Measurements from ENCODE around the gene INS.

INS gene

GRCh38 chr11:2163428-2163978, 2.5 kb upstream of the INS start:
- TF ChIP-seq CTCF (IDR thresholded peaks at IDR 0.05; ENCODE audit: control insufficient read depth, insufficient read depth, low read depth, low read length, missing control alignments): no peak
- DNase-seq (ENCODE audit: low read depth): no peak
- no peak overlapping the region for H3K4me3 ChIP-seq (ENCODE audit: control insufficient read depth, low read depth, low read length)

DNA sequence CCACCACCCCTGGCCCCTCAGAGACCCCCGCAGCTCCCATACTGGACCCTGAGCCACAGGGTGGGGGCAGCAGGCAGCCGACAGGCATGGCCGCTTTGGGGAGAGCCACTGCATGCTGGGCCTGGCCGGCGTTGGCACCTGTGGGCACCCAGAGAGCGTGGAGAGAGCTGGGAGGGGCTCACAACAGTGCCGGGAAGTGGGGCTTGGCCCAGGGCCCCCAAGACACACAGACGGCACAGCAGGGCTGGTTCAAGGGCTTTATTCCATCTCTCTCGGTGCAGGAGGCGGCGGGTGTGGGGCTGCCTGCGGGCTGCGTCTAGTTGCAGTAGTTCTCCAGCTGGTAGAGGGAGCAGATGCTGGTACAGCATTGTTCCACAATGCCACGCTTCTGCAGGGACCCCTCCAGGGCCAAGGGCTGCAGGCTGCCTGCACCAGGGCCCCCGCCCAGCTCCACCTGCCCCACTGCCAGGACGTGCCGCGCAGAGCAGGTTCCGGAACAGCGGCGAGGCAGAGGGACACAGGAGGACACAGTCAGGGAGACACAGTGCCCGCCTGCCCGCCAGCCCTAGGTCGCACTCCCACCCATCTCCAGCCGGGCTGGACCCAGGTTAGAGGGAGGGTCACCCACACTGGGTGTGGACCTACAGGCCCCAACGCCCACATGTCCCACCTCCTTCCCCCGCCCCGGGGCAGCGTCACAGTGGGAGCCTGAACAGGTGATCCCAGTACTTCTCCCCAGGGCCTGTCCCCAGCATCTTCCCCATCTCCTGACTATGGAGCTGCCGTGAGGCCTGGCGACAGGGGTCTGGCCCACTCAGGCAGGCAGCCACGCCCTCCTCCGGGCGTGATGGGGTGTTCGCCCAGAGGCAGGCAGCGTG, 1.2 kb downstream of the INS start:
- TF ChIP-seq CTCF (IDR thresholded peaks at IDR 0.05; ENCODE audit: control insufficient read depth, insufficient read depth, low read depth, low read length, missing control alignments): no peak
- no peak overlapping the region for H3K4me3 ChIP-seq (ENCODE audit: control insufficient read depth, low read depth, low read length)
- no peak for DNase-seq (ENCODE audit: low read depth)

- no peak overlapping the region for H3K4me3 ChIP-seq (ENCODE audit: control insufficient read depth, low read depth, low read length)
- no peak for TF ChIP-seq CTCF (IDR thresholded peaks at IDR 0.05; ENCODE audit: control insufficient read depth, insufficient read depth, low read depth, low read length, missing control alignments)
- DNase-seq (ENCODE audit: low read depth): no peak
Observed at GRCh38 chr11:2158966-2159365, 2.0 kb downstream of the INS start.

- no peak overlapping the region for H3K4me3 ChIP-seq (ENCODE audit: control insufficient read depth, low read depth, low read length)
- no peak for DNase-seq (ENCODE audit: low read depth)
- no peak for TF ChIP-seq CTCF (IDR thresholded peaks at IDR 0.05; ENCODE audit: control insufficient read depth, insufficient read depth, low read depth, low read length, missing control alignments)
Observed at GRCh38 chr11:2158296-2158737, 2.7 kb downstream of the INS start.

- TF ChIP-seq CTCF (IDR thresholded peaks at IDR 0.05; ENCODE audit: control insufficient read depth, insufficient read depth, low read depth, low read length, missing control alignments): no peak
- DNase-seq (ENCODE audit: low read depth): no peak
- no peak overlapping the region for H3K4me3 ChIP-seq (ENCODE audit: control insufficient read depth, low read depth, low read length)
Observed at GRCh38 chr11:2157294-2158040, 3.5 kb downstream of the INS start.

DNA sequence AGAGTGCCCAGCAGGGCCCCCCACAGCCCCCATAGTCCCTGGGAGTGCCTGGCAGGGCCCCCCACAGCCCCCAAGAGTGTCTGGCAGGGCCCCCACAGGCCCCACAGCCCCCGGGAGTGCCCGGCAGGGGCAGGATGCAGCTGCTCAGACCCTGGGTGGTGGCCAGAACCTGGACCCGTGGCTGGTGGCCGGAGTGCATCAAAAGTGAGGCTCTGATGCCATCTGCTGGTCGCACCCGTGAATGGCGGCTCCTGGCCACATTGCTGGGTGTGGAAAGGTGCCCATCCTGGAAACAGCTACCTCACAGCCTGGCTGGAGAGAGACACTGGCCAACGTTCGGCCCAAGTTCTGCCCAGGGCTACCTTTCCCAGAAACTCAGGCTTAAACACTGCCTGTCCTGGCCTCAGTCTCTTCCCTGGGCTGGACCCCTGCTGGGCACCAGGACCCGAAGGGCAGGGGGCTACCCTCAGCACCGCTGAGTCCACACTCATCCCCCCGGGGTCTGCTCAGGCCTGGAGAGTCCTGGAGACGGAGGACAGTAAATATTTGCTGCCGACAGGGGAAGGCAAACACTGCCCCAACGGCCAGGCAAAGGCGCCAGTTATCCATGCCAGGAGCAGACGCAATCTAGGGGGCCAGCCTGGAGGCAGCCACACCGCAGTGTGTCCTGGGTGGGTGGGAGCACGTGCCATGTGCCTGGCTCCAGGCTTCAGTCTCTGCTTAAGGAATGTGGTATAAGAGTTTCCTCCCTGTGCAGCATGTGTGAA, 4.4 kb downstream of the INS start:
- no peak for DNase-seq (ENCODE audit: low read depth)
- TF ChIP-seq CTCF (IDR thresholded peaks at IDR 0.05; ENCODE audit: control insufficient read depth, insufficient read depth, low read depth, low read length, missing control alignments): peak; percentile 86
- H3K4me3 ChIP-seq (ENCODE audit: control insufficient read depth, low read depth, low read length): no peak overlapping the region
